ENCODE measurements around the gene PRR29. TPM values are rescaled to one million over a fixed set of nuclear protein-coding genes. Genes with fewer than 3 reads are reported as not detected.

The PRR29 gene
- total and polyA plus RNA-seq, 2 donors: 0.34 to 0.42 TPM

GRCh38 chr17:63997341-63998048, 656 bp upstream of the PRR29 start:
- Histone ChIP-seq H3K27ac (ENCODE audit: low read depth) (no peak overlapping the region), H3K4me3 (ENCODE audit: low read depth, low read length) (peak overlapping the region; percentile 49), H3K36me3 (ENCODE audit: insufficient read depth) (no peaks in the 10 kb centered on the region), H3K4me1 (ENCODE audit: insufficient read depth) (no peaks in the 10 kb centered on the region)
- DNase-seq (ENCODE audit: extremely low spot score): no peak
- 17% methylated on average over 19 of the region's 19 CpGs for WGBS

GRCh38 chr17:63998721-63999679, 849 bp downstream of the PRR29 start:
- Histone ChIP-seq H3K4me3 (ENCODE audit: low read depth, low read length) (peak overlapping the region; percentile 49), H3K36me3 (ENCODE audit: insufficient read depth) (no peaks in the 10 kb centered on the region), H3K4me1 (ENCODE audit: insufficient read depth) (no peaks in the 10 kb centered on the region), H3K27ac (ENCODE audit: low read depth) (no peak overlapping the region)
- no peak for DNase-seq (ENCODE audit: extremely low spot score)
- WGBS: 25% methylated on average over 33 of the region's 33 CpGs

GRCh38 chr17:63999680-64000531, 1.8 kb downstream of the PRR29 start:
- WGBS: 88% methylated on average over 25 of the region's 25 CpGs
- Histone ChIP-seq H3K27ac (ENCODE audit: low read depth) (no peak overlapping the region), H3K36me3 (ENCODE audit: insufficient read depth) (no peaks in the 10 kb centered on the region), H3K4me1 (ENCODE audit: insufficient read depth) (no peaks in the 10 kb centered on the region), H3K4me3 (ENCODE audit: low read depth, low read length) (no peak overlapping the region)
- DNase-seq (ENCODE audit: extremely low spot score): no peak

DNA sequence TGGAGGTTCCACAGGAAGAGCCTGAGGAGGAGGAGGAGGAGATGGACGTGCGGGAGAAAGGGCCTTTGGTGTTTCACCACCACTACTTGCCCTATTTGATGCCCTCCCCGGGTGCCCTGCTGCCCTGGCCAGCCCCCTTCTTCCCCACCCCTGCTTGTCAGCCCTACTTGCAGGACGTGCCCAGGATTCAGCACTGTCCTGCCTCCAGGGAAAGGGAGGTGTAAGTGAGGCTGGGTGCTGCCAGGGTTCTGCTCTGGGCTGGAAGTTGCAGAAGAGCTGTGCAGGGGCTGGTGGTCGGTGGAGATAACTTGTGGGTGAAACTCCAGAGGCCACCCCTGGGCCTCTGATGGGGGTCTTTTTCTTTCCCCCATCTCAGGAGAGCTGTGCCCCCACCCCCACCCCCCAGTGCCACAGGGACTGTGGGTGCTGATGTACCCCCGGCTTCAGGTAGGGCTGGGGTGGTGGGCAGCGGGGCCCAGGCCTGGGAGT, 3.0 kb downstream of the PRR29 start:
- 91% methylated on average over 7 of the region's 7 CpGs for WGBS
- no peaks in the 10 kb centered on the region for H3K36me3 ChIP-seq (ENCODE audit: insufficient read depth)
- no peak overlapping the region for H3K27ac ChIP-seq (ENCODE audit: low read depth)
- no peaks in the 10 kb centered on the region for H3K4me1 ChIP-seq (ENCODE audit: insufficient read depth)
- DNase-seq (ENCODE audit: extremely low spot score): no peak
- no peak overlapping the region for H3K4me3 ChIP-seq (ENCODE audit: low read depth, low read length)

DNA sequence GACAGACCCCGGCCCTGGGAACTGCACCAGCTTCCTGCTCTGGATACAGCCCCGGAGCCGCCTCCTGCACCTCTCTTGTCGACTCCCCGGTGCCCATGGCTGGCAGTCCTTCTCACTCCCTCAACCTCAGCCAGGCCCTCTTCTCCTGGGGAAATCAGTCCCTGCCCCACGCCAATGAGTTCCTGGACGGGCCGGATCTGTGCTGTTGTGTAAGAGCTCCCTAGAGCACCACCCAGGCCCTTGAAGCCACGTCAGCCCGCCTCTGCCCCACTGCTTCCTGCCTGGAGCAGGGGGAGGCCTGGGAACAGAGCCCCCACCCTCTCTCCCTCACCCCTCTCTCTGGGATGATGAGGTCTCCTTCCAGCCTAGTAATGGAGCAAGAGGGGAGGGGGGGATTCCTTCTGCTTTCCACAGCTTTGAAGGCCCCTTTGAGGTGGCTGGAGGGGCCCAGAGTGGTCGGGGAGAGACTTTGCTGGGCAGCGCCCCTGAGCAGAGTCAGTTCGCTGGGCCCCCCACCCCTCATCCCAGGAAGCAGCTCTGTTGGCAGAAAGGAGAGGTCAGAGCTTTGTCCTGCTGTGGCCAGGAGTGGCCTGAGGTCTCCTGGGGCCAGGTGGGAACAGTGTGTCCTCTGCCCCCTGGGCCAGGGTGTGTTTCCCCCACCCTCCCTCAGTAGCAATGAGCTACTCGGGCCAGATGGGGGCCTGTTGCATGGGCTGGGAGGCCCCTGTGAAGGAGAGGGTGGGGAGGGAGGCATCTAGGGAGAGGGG, 3.8 kb downstream of the PRR29 start:
- no peaks in the 10 kb centered on the region for H3K4me1 ChIP-seq (ENCODE audit: insufficient read depth)
- no peak for DNase-seq (ENCODE audit: extremely low spot score)
- no peak overlapping the region for H3K4me3 ChIP-seq (ENCODE audit: low read depth, low read length)
- no peaks in the 10 kb centered on the region for H3K36me3 ChIP-seq (ENCODE audit: insufficient read depth)
- 81% methylated on average over 14 of the region's 14 CpGs for WGBS
- H3K27ac ChIP-seq (ENCODE audit: low read depth): no peak overlapping the region

DNA sequence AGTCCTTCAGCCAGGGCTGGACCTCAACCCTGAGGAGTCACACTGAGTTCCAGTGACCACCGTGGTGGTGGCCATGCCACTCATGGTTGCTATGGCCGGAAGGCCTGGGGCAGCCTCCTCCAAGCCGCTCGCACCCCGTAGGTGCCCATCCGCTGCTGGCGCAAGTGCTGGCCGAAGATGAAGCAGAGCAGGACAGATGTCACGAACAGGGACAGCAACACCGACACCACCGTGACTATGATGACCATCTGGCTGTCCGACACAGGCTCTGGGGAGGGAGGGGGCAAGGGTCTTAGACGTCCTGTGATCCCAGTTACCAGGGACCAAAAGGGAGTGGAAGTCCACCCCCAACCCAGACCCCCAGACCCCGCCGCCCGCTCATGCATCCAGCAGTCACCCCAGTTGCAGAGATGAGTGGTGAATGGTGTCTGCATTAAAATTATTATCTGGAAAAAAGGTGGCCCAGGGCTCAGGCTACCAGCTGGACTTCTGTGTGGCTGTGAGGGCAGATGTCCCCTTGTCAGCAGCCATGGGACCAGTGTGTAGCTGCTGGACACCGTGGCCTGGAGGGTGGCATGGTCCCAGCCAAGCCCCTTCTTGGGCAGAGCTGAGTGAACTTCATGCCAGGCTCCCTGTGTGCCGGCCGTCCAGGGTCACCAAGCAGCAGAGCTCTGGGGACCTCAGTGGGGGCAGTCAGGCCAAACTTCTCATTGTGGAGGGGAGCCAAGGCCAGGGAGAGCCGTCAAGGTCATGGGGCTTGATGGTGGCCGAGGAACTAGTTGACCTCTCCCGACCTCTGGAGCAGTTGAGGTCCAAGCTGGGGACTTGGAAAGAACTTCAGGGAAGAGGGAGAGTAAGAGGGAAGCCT, 4.7 kb downstream of the PRR29 start:
- Histone ChIP-seq H3K4me3 (ENCODE audit: low read depth, low read length) (no peak overlapping the region), H3K27ac (ENCODE audit: low read depth) (no peak overlapping the region), H3K4me1 (ENCODE audit: insufficient read depth) (no peaks in the 10 kb centered on the region), H3K36me3 (ENCODE audit: insufficient read depth) (no peaks in the 10 kb centered on the region)
- no peak for DNase-seq (ENCODE audit: extremely low spot score)
- whole genome bisulfite sequencing: 88% methylated on average over 22 of the region's 22 CpGs

DNA sequence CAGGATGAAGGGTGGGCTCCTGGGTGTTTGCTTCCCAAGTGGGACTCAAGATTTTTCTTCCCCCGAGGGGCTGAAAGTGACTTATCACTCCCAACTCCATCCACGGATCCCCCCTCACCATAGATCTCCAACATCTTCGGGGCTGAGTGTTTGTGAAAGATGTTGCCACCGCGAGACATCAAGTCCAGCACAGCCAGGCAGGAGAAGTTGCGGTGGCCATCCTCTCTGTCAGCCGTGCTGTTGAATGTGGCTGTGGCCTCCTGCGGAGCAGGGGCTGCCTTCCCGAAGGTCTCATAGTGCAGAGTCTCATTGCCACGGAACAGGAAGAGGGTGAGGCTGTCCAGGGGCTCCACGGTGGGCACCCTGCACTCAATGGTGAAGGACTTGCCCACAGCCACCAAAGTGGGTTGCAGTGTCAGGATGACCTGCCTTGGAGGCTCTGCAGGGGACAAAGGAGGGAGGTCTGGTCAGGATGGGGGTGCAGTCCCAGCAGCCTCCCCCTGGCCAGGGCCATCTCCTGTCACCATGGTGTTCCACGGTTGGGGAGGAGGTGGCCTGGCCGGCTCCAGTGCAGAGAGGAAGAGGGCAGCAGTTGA, 5.5 kb downstream of the PRR29 start:
- no peak for DNase-seq (ENCODE audit: extremely low spot score)
- Histone ChIP-seq H3K36me3 (ENCODE audit: insufficient read depth) (no peaks in the 10 kb centered on the region), H3K4me1 (ENCODE audit: insufficient read depth) (no peaks in the 10 kb centered on the region), H3K4me3 (ENCODE audit: low read depth, low read length) (no peak overlapping the region), H3K27ac (ENCODE audit: low read depth) (no peak overlapping the region)
- WGBS: 89% methylated on average over 13 of the region's 13 CpGs

- H3K4me3 ChIP-seq (ENCODE audit: low read depth, low read length): no peak overlapping the region
- H3K36me3 ChIP-seq (ENCODE audit: insufficient read depth): no peaks in the 10 kb centered on the region
- H3K27ac ChIP-seq (ENCODE audit: low read depth): no peak overlapping the region
- no peaks in the 10 kb centered on the region for H3K4me1 ChIP-seq (ENCODE audit: insufficient read depth)
- no peak for DNase-seq (ENCODE audit: extremely low spot score)
- 92% methylated on average over 7 of the region's 7 CpGs for WGBS
These were observed 6.1 kb downstream of the PRR29 start for GRCh38 chr17:64004218-64004770.

GRCh38 chr17:64004903-64005733, 7.0 kb downstream of the PRR29 start:
- Histone ChIP-seq H3K27ac (ENCODE audit: low read depth) (no peak overlapping the region), H3K4me1 (ENCODE audit: insufficient read depth) (no peaks in the 10 kb centered on the region), H3K4me3 (ENCODE audit: low read depth, low read length) (no peak overlapping the region), H3K36me3 (ENCODE audit: insufficient read depth) (no peaks in the 10 kb centered on the region)
- DNase-seq (ENCODE audit: extremely low spot score): no peak
- 76% methylated on average over 19 of the region's 19 CpGs for WGBS

- Histone ChIP-seq H3K4me1 (ENCODE audit: insufficient read depth) (no peaks in the 10 kb centered on the region), H3K4me3 (ENCODE audit: low read depth, low read length) (no peak overlapping the region), H3K27ac (ENCODE audit: low read depth) (no peak overlapping the region), H3K36me3 (ENCODE audit: insufficient read depth) (no peaks in the 10 kb centered on the region)
- DNase-seq (ENCODE audit: extremely low spot score): no peak
- 48% methylated on average over 6 of the region's 6 CpGs for WGBS
These were observed 7.6 kb downstream of the PRR29 start for GRCh38 chr17:64005734-64006167.
